Measurements from ENCODE around the gene ASCL4.
A peak's percentile ranks its signal among the peaks of the same experiment; 100 is the strongest.
"Not testable (repeated sequence)": the region's sequence is repeated elsewhere in the genome, so short reads cannot be mapped to it uniquely, and the experiment has no call there.

Gene ASCL4

GRCh38 chr12:107774349-107775029 is at the start of gene ASCL4:
Gene ASCL4, plus strand, starts transcription at chr12:107774704. Its CDS starts 515 bp downstream, at chr12:107775219.
- DNase-seq, result no peak

- not testable (repeated sequence) for DNase-seq
Observed at GRCh38 chr12:107727327-107727726, 47.2 kb upstream of the ASCL4 start.

- not testable (repeated sequence) for DNase-seq
Observed at GRCh38 chr12:107727742-107728141, 46.8 kb upstream of the ASCL4 start.

- no peak for DNase-seq
Observed at GRCh38 chr12:107730618-107731341, 43.7 kb upstream of the ASCL4 start.

- DNase-seq, result no peak
Observed at GRCh38 chr12:107731366-107731765, 43.1 kb upstream of the ASCL4 start.

GRCh38 chr12:107732365-107732764 is 42.1 kb upstream of the ASCL4 start:
- no peak for DNase-seq

GRCh38 chr12:107734139-107734538 is 40.4 kb upstream of the ASCL4 start:
- no peak for DNase-seq

- no peak for DNase-seq
Observed at GRCh38 chr12:107735763-107736162, 38.7 kb upstream of the ASCL4 start.

- DNase-seq, result no peak
Observed at GRCh38 chr12:107736914-107737313, 37.6 kb upstream of the ASCL4 start.

GRCh38 chr12:107748472-107748871 is 26.0 kb upstream of the ASCL4 start:
- DNase-seq, result no peak

- DNase-seq, result no peak
Observed at GRCh38 chr12:107749083-107749482, 25.4 kb upstream of the ASCL4 start.

GRCh38 chr12:107759410-107759809 is 15.1 kb upstream of the ASCL4 start:
- DNase-seq, result no peak

GRCh38 chr12:107760207-107760808 is 14.2 kb upstream of the ASCL4 start:
- peak; percentile 41 for DNase-seq

GRCh38 chr12:107760809-107761501 is 13.5 kb upstream of the ASCL4 start, which contains the start of gene PRDM4:
Gene PRDM4, minus strand, starts transcription at chr12:107761137. Its CDS starts 622 bp downstream, at chr12:107760515.
- peak; percentile 96 for DNase-seq

- DNase-seq, result no peak
Observed at GRCh38 chr12:107761502-107761904, 13.0 kb upstream of the ASCL4 start.

- DNase-seq, result no peak
Observed at GRCh38 chr12:107762874-107763273, 11.6 kb upstream of the ASCL4 start.

- no peak for DNase-seq
Observed at GRCh38 chr12:107764626-107765025, 9.9 kb upstream of the ASCL4 start.

- no peak for DNase-seq
Observed at GRCh38 chr12:107765316-107765715, 9.2 kb upstream of the ASCL4 start.

GRCh38 chr12:107767466-107767865 is 7.0 kb upstream of the ASCL4 start:
- no peak for DNase-seq

- no peak for DNase-seq
Observed at GRCh38 chr12:107775093-107775721, 703 bp downstream of the ASCL4 start.

GRCh38 chr12:107776171-107776570 is 1.7 kb downstream of the ASCL4 start:
- DNase-seq, result no peak

GRCh38 chr12:107778383-107779025 is 4.0 kb downstream of the ASCL4 start:
- no peak for DNase-seq
